ENCODE data around the gene AHNAK. TPM values are rescaled to one million over a fixed set of nuclear protein-coding genes. Genes with fewer than 3 reads are reported as not detected.

Gene AHNAK
- total RNA-seq, 4 donors from 2014 or later = 374 to 1,261 (median 571) TPM

- DNase-seq (peak; percentile 92 to 96), ATAC-seq (peak; percentile 47 to 53)
- peak overlapping the region; percentile 97 to 100 (median 100) for H3K27ac ChIP-seq
- no peaks in the 10 kb centered on the region for H3K36me3 ChIP-seq
- no peaks in the 10 kb centered on the region for H3K27me3 ChIP-seq
- no peak for TF ChIP-seq CTCF (IDR thresholded peaks at IDR 0.05 in 4 of 5, conservative IDR thresholded peaks at IDR 0.05 in 1 of 5)
- peak; percentile 82 to 97 for TF ChIP-seq POLR2A (IDR thresholded peaks at IDR 0.05)
- intact Hi-C loops (cut with DNase I; ENCODE audit: low total_unique reads) (loop anchor here (5.0 kb wide), 1 partner anchor 295 kb away; no protein-coding TSS in a partner anchor), in situ Hi-C loops (cut with MboI; ENCODE audit: low sequenced_read_pairs in 4 of 4) (loop anchor here in 1 of 4 donors (25.0 kb wide), 1 partner anchor 135 kb away; the partner anchor contains the start of gene SCGB1A1)
- H3K4me1 ChIP-seq = peaks cover 63 to 65% of the 10 kb centered on the region in 2 donors
- no peaks in the 10 kb centered on the region for H3K9me3 ChIP-seq
- H3K4me3 ChIP-seq = peak overlapping the region; percentile 76 to 95 (median 90)
Observed at GRCh38 chr11:62547691-62548281, 1.2 kb upstream of the AHNAK start.

- DNase-seq (no peak), ATAC-seq (peak; percentile 6 to 8)
- in situ Hi-C loops (cut with MboI; ENCODE audit: low sequenced_read_pairs in 4 of 4) (loop anchor here in 1 of 4 donors (25.0 kb wide), 1 partner anchor 135 kb away; the partner anchor contains the start of gene SCGB1A1), intact Hi-C loops (cut with DNase I; ENCODE audit: low total_unique reads) (loop anchor here (1.0 to 5.0 kb wide), 2 partner anchors 13 to 295 kb away; no protein-coding TSS in a partner anchor)
- Histone ChIP-seq H3K9me3 (no peaks in the 10 kb centered on the region), H3K27me3 (no peaks in the 10 kb centered on the region), H3K4me3 (peak overlapping the region; percentile 76 to 95 (median 90)), H3K4me1 (peaks cover 61 to 63% of the 10 kb centered on the region in 2 donors), H3K36me3 (no peaks in the 10 kb centered on the region), H3K27ac (peak overlapping the region; percentile 97 to 100 (median 100))
- TF ChIP-seq CTCF (IDR thresholded peaks at IDR 0.05 in 4 of 5, conservative IDR thresholded peaks at IDR 0.05 in 1 of 5) (no peak), POLR2A (IDR thresholded peaks at IDR 0.05) (no peak)
Observed at GRCh38 chr11:62546929-62547625, 471 bp upstream of the AHNAK start.

GRCh38 chr11:62545437-62546243 lies 966 bp downstream of the AHNAK start:
- in situ Hi-C loops (cut with MboI; ENCODE audit: low sequenced_read_pairs in 4 of 4) (loop anchor here in 1 of 4 donors (25.0 kb wide), 1 partner anchor 133 kb away; the partner anchor contains the start of gene SCGB1A1), intact Hi-C loops (cut with DNase I; ENCODE audit: low total_unique reads) (loop anchor here (1.0 to 5.0 kb wide), 2 partner anchors 15 to 297 kb away; no protein-coding TSS in a partner anchor)
- H3K27ac ChIP-seq = peak overlapping the region; percentile 97 to 100 (median 100)
- DNase-seq (peak; percentile 87 to 91), ATAC-seq (peak; percentile 37 to 40)
- H3K27me3 ChIP-seq = no peaks in the 10 kb centered on the region
- H3K36me3 ChIP-seq = no peaks in the 10 kb centered on the region
- no peaks in the 10 kb centered on the region for H3K9me3 ChIP-seq
- TF ChIP-seq CTCF (IDR thresholded peaks at IDR 0.05 in 4 of 5, conservative IDR thresholded peaks at IDR 0.05 in 1 of 5) (peak in 1 of 5 experiments; percentile 29), POLR2A (IDR thresholded peaks at IDR 0.05) (peak; percentile 47 to 48)
- H3K4me1 ChIP-seq = peaks cover 61 to 63% of the 10 kb centered on the region in 2 donors
- H3K4me3 ChIP-seq = peak overlapping the region; percentile 76 to 95 (median 90)
